ENCODE data around the gene B3GNT3. TPM values are rescaled to one million over a fixed set of nuclear protein-coding genes. Genes with fewer than 3 reads are reported as not detected.

Gene B3GNT3
- total RNA-seq, 4 donors from 2014 or later, result 0.19 to 0.32 TPM; not detected in 2

- no peak for ATAC-seq (ENCODE audit: low FRiP score)
- no peak for TF ChIP-seq CTCF (IDR thresholded peaks at IDR 0.05)
Measured at GRCh38 chr19:17862711-17863519, 68.0 kb downstream of the B3GNT3 start.

More at GRCh38 chr19:17862711-17863519, 68.0 kb downstream of the B3GNT3 start:
- DNase-seq (ENCODE audit: low spot score), result no peak

Small RNAs within 50 kb of the gene (small RNA-seq; reads per million reads assigned to genes)
- not detected for gene SNORA68

Other genes with a start within 250 kb of the B3GNT3 start
- 100 to 1,000 TPM in 3 of 4 donors, 10 to 100 TPM in 1; 70.0 to 141 (median 115) TPM for gene COLGALT1, start 239.5 kb upstream of the B3GNT3 start, total RNA-seq
- gene UNC13A, start 106.8 kb upstream of the B3GNT3 start, total RNA-seq, result under 1 TPM; 0.09 to 0.24 (median 0.14) TPM
- gene MAP1S, start 75.7 kb upstream of the B3GNT3 start, total RNA-seq, result 10 to 100 TPM; 19.4 to 35.9 (median 23.8) TPM
- gene FCHO1, start 43.7 kb upstream of the B3GNT3 start, total RNA-seq, result 1 to 10 TPM; 3.1 to 7.4 (median 4.9) TPM
- 1 to 10 TPM in 1 of 4 donors, not detected in 3; 2.7 TPM for gene INSL3, start 26.4 kb downstream of the B3GNT3 start, total RNA-seq
- gene JAK3, start 52.8 kb downstream of the B3GNT3 start, total RNA-seq, result 10 to 100 TPM in 2 of 4 donors, 1 to 10 TPM in 2; 2.3 to 25.1 (median 13.4) TPM
- gene RPL18A, start 64.8 kb downstream of the B3GNT3 start, total RNA-seq, result 1,000 to 10,000 TPM; 1,225 to 1,599 (median 1,335) TPM
- under 1 TPM in 1 of 4 donors, not detected in 3; 0.09 TPM for gene SLC5A5, start 76.8 kb downstream of the B3GNT3 start, total RNA-seq
- 10 to 100 TPM; 34.7 to 73.4 (median 49.5) TPM for gene CCDC124, start 137.9 kb downstream of the B3GNT3 start, total RNA-seq
- gene KCNN1, start 172.0 kb downstream of the B3GNT3 start, total RNA-seq, result 1 to 10 TPM in 1 of 4 donors, under 1 TPM in 2, not detected in 1; 0.12 to 1.0 (median 0.88) TPM
- 100 to 1,000 TPM in 1 of 4 donors, 10 to 100 TPM in 3; 16.0 to 117 (median 30.3) TPM for gene ARRDC2, start 213.0 kb downstream of the B3GNT3 start, total RNA-seq